Measurements from ENCODE around the gene SLC38A7. TPM values are rescaled to one million over a fixed set of nuclear protein-coding genes. Genes with fewer than 3 reads are reported as not detected.

SLC38A7 gene
- total and polyA plus RNA-seq, 2 of the 13 experiments (the other 11 are each of a cell fraction or from before 2014, with no cell fraction given): 13.2 to 14.1 TPM

DNA sequence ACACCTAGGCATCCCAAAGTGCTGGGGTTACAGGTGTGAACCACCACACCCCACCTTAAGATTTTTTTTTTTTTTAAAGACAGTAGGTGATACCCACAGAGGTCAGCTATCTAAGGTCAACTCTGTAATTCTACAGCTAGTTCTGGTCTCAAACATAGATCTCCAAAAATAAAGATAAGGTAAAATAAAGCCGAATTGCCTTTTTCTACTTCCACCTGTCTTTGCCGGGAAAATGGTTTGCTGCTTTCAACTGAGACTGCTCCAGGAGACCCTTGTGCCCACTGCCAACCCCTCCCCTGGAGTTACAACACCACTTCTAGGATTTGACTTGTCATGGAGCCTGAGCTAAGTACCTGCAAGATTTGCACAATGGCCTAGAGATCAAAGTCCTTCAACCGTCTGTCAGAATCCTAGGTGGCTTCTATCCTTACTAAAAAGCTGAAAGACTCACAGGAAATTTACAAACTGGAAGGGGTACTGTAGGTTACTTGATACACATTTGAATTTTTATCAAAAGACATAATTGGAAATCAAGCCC is 50.2 kb downstream of the SLC38A7 start (continued):
- TF ChIP-seq, protein P1, sequence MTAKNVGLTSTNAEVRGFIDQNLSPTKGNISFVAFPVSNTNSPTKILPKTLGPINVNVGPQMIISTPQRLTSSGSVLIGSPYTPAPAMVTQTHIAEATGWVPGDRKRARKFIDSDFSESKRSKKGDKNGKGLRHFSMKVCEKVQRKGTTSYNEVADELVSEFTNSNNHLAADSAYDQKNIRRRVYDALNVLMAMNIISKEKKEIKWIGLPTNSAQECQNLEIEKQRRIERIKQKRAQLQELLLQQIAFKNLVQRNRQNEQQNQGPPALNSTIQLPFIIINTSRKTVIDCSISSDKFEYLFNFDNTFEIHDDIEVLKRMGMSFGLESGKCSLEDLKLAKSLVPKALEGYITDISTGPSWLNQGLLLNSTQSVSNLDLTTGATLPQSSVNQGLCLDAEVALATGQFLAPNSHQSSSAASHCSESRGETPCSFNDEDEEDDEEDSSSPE (CRISPR knock-in tag; IDR thresholded peaks at IDR 0.05): no peak
- TF ChIP-seq PRPF4 (IDR thresholded peaks at IDR 0.05; ENCODE audit: low read depth, low read length, poor library complexity, severe bottlenecking) (no peak), PITX1 (CRISPR knock-in tag; IDR thresholded peaks at IDR 0.05) (peak; percentile 66; the same call in 1 of the 2 replicates), HNF4A (CRISPR knock-in tag; IDR thresholded peaks at IDR 0.05) (peak; percentile 98), HNF4G (IDR thresholded peaks at IDR 0.05; ENCODE audit: borderline replicate concordance, low read depth, low read length) (peak; percentile 98), HNF4G (CRISPR knock-in tag; IDR thresholded peaks at IDR 0.05; ENCODE audit: borderline replicate concordance, low read depth) (peak; percentile 82), DMAP1 (CRISPR knock-in tag; IDR thresholded peaks at IDR 0.05) (peak; percentile 31; the same call in 1 of the 2 replicates), ZSCAN9 (CRISPR knock-in tag; IDR thresholded peaks at IDR 0.05; ENCODE audit: borderline replicate concordance) (no peak), KDM6A (CRISPR knock-in tag; IDR thresholded peaks at IDR 0.05; ENCODE audit: low read depth) (peak; percentile 46; the same call in 1 of the 2 replicates), ZNF777 (CRISPR knock-in tag; IDR thresholded peaks at IDR 0.05) (0 out of 2 replicates have a peak, but pooled peaks have one; percentile 55), NCOA5 (CRISPR knock-in tag; IDR thresholded peaks at IDR 0.05) (0 out of 2 replicates have a peak, but pooled peaks have one; percentile 40), FOXA3 (CRISPR knock-in tag; IDR thresholded peaks at IDR 0.05) (peak; percentile 53), ZNF143 (CRISPR knock-in tag; IDR thresholded peaks at IDR 0.05) (0 out of 2 replicates have a peak, but pooled peaks have one; percentile 26), ZNF225 (CRISPR knock-in tag; IDR thresholded peaks at IDR 0.05) (no peak)
- TF ChIP-seq, protein P2, sequence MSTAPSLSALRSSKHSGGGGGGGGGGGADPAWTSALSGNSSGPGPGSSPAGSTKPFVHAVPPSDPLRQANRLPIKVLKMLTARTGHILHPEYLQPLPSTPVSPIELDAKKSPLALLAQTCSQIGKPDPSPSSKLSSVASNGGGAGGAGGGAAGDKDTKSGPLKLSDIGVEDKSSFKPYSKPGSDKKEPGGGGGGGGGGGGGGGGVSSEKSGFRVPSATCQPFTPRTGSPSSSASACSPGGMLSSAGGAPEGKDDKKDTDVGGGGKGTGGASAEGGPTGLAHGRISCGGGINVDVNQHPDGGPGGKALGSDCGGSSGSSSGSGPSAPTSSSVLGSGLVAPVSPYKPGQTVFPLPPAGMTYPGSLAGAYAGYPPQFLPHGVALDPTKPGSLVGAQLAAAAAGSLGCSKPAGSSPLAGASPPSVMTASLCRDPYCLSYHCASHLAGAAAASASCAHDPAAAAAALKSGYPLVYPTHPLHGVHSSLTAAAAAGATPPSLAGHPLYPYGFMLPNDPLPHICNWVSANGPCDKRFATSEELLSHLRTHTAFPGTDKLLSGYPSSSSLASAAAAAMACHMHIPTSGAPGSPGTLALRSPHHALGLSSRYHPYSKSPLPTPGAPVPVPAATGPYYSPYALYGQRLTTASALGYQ (CRISPR knock-in tag; IDR thresholded peaks at IDR 0.05): peak; percentile 56; the same call in 1 of the 2 replicates
- TF ChIP-seq, protein P3, sequence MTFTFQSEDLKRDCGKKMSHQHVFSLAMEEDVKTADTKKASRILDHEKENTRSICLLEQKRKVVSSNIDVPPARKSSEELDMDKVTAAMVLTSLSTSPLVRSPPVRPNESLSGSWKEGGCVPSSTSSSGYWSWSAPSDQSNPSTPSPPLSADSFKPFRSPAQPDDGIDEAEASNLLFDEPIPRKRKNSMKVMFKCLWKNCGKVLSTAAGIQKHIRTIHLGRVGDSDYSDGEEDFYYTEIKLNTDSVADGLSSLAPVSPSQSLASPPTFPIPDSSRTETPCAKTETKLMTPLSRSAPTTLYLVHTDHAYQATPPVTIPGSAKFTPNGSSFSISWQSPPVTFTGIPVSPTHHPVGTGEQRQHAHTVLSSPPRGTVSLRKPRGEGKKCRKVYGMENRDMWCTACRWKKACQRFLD (CRISPR knock-in tag; IDR thresholded peaks at IDR 0.05; ENCODE audit: borderline replicate concordance): 0 out of 2 replicates have a peak, but pooled peaks have one; percentile 25
- TF ChIP-seq, protein P4, sequence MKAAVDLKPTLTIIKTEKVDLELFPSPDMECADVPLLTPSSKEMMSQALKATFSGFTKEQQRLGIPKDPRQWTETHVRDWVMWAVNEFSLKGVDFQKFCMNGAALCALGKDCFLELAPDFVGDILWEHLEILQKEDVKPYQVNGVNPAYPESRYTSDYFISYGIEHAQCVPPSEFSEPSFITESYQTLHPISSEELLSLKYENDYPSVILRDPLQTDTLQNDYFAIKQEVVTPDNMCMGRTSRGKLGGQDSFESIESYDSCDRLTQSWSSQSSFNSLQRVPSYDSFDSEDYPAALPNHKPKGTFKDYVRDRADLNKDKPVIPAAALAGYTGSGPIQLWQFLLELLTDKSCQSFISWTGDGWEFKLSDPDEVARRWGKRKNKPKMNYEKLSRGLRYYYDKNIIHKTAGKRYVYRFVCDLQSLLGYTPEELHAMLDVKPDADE (CRISPR knock-in tag; IDR thresholded peaks at IDR 0.05): no peak
- TF ChIP-seq, protein P5, sequence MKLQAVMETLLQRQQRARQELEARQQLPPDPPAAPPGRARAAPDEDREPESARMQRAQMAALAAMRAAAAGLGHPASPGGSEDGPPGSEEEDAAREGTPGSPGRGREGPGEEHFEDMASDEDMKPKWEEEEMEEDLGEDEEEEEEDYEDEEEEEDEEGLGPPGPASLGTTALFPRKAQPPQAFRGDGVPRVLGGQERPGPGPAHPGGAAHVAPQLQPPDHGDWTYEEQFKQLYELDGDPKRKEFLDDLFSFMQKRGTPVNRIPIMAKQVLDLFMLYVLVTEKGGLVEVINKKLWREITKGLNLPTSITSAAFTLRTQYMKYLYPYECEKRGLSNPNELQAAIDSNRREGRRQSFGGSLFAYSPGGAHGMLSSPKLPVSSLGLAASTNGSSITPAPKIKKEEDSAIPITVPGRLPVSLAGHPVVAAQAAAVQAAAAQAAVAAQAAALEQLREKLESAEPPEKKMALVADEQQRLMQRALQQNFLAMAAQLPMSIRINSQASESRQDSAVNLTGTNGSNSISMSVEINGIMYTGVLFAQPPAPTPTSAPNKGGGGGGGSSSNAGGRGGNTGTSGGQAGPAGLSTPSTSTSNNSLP (IDR thresholded peaks at IDR 0.05; ENCODE audit: low read depth, low read length): no peak
- TF ChIP-seq, protein P6, sequence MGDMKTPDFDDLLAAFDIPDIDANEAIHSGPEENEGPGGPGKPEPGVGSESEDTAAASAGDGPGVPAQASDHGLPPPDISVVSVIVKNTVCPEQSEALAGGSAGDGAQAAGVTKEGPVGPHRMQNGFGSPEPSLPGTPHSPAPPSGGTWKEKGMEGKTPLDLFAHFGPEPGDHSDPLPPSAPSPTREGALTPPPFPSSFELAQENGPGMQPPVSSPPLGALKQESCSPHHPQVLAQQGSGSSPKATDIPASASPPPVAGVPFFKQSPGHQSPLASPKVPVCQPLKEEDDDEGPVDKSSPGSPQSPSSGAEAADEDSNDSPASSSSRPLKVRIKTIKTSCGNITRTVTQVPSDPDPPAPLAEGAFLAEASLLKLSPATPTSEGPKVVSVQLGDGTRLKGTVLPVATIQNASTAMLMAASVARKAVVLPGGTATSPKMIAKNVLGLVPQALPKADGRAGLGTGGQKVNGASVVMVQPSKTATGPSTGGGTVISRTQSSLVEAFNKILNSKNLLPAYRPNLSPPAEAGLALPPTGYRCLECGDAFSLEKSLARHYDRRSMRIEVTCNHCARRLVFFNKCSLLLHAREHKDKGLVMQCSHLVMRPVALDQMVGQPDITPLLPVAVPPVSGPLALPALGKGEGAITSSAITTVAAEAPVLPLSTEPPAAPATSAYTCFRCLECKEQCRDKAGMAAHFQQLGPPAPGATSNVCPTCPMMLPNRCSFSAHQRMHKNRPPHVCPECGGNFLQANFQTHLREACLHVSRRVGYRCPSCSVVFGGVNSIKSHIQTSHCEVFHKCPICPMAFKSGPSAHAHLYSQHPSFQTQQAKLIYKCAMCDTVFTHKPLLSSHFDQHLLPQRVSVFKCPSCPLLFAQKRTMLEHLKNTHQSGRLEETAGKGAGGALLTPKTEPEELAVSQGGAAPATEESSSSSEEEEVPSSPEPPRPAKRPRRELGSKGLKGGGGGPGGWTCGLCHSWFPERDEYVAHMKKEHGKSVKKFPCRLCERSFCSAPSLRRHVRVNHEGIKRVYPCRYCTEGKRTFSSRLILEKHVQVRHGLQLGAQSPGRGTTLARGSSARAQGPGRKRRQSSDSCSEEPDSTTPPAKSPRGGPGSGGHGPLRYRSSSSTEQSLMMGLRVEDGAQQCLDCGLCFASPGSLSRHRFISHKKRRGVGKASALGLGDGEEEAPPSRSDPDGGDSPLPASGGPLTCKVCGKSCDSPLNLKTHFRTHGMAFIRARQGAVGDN (CRISPR knock-in tag; IDR thresholded peaks at IDR 0.05): no peak

Measured in HepG2 (cell line).